Activated CD4-positive, CD25-positive, alpha-beta regulatory T cell treated with anti-CD3 and anti-CD28 coated beads, Interleukin-2, amount 50 U/mL, for 72 hours (primary cell): ENCODE results near the gene GATAD2A.

Experiments used
- DNase-seq: peaks from one replicate; pipeline ENCODE4 v3.0.0; 2021

GATAD2A gene

DNA sequence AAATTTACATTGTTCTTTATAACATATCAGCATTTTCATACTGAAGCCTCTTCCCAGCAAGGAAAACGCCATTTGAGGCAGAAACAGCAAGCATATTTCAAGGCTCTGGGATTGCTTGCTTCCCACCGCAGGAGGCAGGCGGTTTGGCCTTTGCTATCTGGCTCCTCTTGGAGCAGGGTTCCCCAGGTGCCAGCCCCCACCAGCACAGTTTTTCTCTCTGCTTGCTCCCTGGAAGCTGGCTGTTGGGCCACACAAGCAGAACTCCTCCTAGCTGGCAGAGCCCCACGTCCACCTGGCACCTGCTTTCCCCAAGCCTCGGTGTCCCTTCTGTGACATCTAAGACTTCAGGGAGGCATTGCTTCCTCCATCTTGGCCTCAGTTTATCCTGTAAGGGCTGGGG, 16.7 kb downstream of the GATAD2A start:
- DNase-seq, result no peak

DNA sequence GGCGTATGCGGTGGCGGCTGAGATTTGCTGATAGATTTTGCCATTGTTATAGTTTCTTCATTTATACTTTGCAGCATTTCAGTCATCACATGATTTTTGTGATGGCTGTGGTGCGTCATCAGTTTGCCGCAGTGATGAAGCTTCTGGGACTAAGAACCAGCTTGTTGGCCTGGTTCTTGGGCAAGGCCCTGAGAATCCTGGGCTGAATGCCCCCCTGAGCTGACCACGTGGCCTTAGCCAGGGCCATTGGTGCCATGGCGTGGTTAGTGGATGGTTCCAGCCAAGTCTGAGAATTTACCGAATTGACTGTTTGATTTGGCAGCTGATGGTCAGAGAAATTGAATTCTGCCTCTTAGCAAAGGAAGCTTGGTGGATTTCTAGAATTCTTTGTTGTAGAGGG, 17.8 kb downstream of the GATAD2A start:
- no peak for DNase-seq

- no peak for DNase-seq
These were observed 19.8 kb downstream of the GATAD2A start for GRCh38 chr19:19425170-19425875.

GRCh38 chr19:19426216-19426615, 20.7 kb downstream of the GATAD2A start:
- DNase-seq, result no peak

DNA sequence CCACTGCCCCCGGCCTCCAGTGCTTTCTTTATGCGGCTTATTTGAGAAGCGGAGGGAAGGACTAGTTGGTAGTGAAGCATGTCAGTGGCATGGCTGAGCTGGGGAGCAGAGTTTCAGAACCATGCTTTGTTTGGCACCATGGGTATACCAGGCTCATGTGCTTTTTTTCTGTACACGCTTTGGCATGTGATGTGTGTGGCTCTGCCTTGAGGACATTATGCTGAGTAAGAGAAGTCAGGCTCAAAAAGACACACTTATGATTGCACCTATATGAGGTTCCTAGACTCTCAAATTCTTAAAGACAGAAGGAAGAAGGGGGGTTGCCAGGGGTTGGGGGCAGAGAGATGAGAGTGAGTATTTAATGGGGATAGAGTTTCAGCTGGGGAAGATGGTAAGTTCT, 21.3 kb downstream of the GATAD2A start:
- DNase-seq, result no peak

DNA sequence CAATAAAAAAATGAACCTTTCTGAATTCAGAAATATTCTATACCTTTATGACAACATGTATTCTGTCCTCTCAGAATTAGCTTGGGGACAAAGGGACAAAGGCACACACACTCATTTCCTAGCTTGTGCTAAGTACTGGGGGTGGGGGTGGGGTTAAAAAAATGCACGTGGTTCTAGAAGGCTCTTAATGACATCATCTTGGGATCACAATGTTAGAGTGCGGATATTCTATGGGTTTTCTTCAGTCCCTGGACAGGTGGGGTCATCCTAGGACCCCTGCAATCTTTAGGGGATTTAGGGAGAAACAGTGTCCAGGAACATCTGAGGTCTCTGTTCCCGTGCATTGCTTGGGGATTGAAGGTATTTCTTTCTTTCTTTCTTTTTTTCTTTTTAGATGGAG, 21.8 kb downstream of the GATAD2A start:
- no peak for DNase-seq

DNA sequence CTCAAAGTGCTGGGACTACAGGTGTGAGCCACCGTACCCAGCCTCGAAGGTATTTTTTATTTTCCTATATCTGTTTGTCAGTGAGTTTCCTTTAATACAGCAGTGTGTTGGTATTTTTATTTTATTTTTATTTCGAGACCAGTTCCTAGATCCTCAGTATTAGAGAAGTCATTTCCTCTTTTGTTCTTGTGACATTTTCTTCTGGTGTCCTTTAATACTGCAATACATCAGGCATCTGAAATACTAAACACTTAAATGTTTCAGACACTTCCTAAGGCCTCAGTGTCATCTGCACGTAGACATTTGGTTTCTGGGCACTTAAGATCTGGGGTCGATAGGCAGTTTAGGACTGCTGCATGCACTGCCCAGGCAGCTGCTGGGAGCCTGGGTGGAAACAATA, 22.5 kb downstream of the GATAD2A start:
- DNase-seq, result no peak

GRCh38 chr19:19428746-19429145, 23.3 kb downstream of the GATAD2A start:
- DNase-seq, result no peak

DNA sequence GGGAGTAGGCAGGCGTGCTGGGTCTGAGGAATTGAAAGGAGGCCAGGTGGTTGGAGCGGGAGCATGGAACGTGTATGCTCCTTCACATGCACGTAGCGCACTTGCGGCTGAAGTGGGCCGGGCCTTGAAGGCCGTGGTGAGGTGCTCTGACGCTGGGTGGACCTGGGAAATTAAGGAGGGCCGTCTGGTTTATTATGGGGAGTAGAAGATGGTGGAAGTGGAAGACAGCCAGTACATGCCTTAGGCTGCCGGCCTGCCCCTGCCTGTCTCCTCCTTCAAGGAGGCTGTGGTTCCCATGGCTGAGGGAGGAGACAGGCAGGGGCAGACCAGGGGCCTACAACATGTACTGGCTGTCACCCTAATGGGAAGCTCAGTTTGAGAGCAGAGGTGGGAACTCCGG, 23.9 kb downstream of the GATAD2A start:
- no peak for DNase-seq

- DNase-seq, result no peak
These were observed 27.3 kb downstream of the GATAD2A start for GRCh38 chr19:19432732-19433131.

DNA sequence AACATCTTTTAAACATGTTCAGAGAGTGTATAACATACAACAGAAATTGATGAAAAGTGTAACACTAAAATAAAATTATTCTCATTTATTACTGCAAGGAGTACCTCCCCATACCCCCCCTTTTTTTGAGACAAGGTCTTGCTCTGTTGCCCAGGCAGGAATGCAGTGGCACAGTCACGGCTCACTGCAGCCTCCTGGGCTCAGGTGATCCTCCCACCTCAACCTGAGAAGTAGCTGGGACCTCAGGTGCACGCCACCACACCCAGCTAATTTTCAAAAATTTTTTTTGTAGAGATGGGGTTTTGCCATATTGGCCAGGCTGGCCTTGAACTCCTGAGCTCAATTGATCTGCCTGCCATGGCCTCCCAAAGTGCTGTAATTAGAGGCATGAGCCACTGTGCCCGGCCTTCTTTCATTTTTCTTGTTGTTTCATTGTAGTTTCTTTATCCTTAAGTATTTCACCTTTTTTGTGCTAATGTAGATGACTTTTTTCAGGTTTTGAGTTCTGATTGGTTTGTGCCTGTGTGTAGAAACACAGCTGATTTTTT, 28.3 kb downstream of the GATAD2A start:
- no peak for DNase-seq

GRCh38 chr19:19434483-19435045, 29.1 kb downstream of the GATAD2A start:
- DNase-seq, result no peak

GRCh38 chr19:19436137-19436691, 30.7 kb downstream of the GATAD2A start:
- no peak for DNase-seq

- no peak for DNase-seq
These were observed 33.1 kb downstream of the GATAD2A start for GRCh38 chr19:19438366-19439175.

DNA sequence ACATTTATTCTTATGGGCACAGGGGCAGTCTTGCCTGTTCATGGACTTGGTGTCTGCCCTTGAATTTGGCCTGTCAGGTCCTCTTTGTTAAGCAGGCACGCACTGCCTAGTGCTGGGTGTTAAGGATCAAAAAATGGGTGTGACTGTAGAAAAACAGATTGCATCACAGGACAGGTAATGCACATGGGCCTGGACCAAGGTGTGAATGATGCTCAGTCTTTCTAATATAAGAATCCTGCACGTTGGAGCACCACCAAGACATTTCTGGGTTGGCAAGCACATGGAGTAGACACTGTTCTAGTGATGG, 33.7 kb downstream of the GATAD2A start:
- no peak for DNase-seq

- DNase-seq, result no peak
These were observed 37.8 kb downstream of the GATAD2A start for GRCh38 chr19:19443283-19443682.

GRCh38 chr19:19443902-19444680, 38.6 kb downstream of the GATAD2A start:
- DNase-seq, result no peak

DNA sequence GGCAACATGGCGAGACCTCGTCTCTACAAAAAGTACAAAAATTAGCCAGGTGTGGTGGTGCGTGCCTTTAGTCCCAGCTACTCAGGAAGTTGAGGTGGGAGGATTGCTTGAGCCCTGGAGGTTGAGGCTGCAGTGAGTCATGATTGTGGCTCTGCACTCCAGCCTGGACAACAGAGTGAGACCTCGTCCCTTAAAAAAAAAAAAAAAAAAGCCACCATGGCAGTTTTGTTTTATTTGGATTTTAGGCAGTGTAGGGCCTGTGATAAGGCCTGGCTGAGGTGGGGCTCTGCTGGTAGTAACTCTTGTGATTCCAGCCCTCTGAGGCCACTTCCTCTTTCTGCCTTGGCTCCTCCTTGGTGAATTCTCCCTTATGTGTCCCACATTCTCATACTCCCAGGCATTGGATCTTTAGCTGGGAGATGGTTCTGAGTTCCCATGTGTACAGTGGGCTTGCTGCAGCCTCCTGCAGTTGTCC, 39.2 kb downstream of the GATAD2A start:
- DNase-seq, result no peak

DNA sequence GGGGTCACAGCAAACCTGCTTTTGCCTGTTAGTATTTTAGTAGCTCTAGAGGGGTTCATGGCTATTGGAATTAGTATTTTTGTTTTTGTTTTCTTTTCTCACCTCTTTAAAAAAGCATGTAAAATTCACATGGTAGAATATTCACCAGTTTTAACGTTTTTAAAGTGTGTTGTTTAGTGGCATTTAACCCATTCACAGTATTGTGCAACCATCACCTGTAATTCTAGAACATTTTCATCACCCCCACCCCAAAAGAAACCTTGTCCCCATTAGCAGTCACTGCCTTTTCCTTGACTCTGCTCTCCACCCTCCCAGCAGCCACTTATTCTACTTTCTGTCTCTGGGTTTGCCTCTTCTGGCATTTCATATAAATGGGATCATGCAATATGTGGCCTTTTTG, 39.8 kb downstream of the GATAD2A start:
- no peak for DNase-seq

GRCh38 chr19:19445911-19446361, 40.5 kb downstream of the GATAD2A start:
- DNase-seq, result no peak

- DNase-seq, result no peak
These were observed 41.4 kb downstream of the GATAD2A start for GRCh38 chr19:19446655-19447437.
